H1 (cell line): ENCODE measurements around the gene RPUSD1. TPM values are rescaled to one million over a fixed set of nuclear protein-coding genes. Genes with fewer than 3 reads are reported as not detected.

Experiments used
- CBX5 ChIP-seq: fragments of 300-800, 300-1000 bp; sonication (generic); IDR thresholded peaks from 2 replicates; pipeline ENCODE4 v1.7.1; 2016; ENCODE audit warnings: antibody characterized with exemption, low read length, low read depth
- CHD7 ChIP-seq: fragments of 300-600 bp; sonication (generic); IDR thresholded peaks from 2 replicates; pipeline ENCODE4 v1.7.1; 2012; ENCODE audit warnings: low read length, moderate library complexity, mild to moderate bottlenecking, inconsistent platforms; ENCODE audit not compliant: insufficient replicate concordance
- EZH2 ChIP-seq: fragments of 200-600 bp; sonication (generic); IDR thresholded peaks from 2 replicates; pipeline ENCODE4 v1.7.1; 2012; ENCODE audit warnings: low read depth, mild to moderate bottlenecking, moderate library complexity, low read length, inconsistent platforms; ENCODE audit not compliant: severe bottlenecking
- JUND ChIP-seq: IDR thresholded peaks from 2 replicates; pipeline ENCODE4 v1.6.1; 2011; ENCODE audit warnings: mild to moderate bottlenecking, improper control_type of control experiment, low read length
- KDM4A ChIP-seq: IDR thresholded peaks from one replicate; pipeline ENCODE4 v1.7.1; 2012; ENCODE audit warnings: low read depth, mild to moderate bottlenecking, moderate library complexity, low read length, inconsistent platforms; ENCODE audit not compliant: severe bottlenecking
- POLR2A ChIP-seq, 2 experiments: IDR thresholded peaks; 1 replicate in 1 of 2; 2 replicates in 1 of 2; pipeline ENCODE4 v1.6.1; 2011; ENCODE audit warnings: low read depth in 2 of 2, low read length in 2 of 2, mild to moderate bottlenecking in 2 of 2; ENCODE audit errors: control extremely low read depth in 1 of 2
- polyA plus RNA-seq, 7 experiments: library from polyadenylated mRNA; depleted of rRNA in 3 of 7; stranded (reverse) in 5 of 7; unstranded in 2 of 7; fragments of >200 nt in 5 of 7; fragments of 200-250 nt in 2 of 7; gene quantifications; 1 replicate in 5 of 7; 2 replicates in 1 of 7; 4 replicates in 1 of 7; pipeline versions ENCODE4 v1.2.1 to v1.2.3, GENCODE V29; 2011 to 2013; ENCODE audit warnings: missing spikeins in 2 of 7, mixed read lengths in 2 of 7
- total RNA-seq: library from RNA; stranded (reverse); fragmentation: NEBNext Ultra II Directional; extraction: Animal tissue kit (Norgen Biotek cat#: 25700); gene quantifications from 2 replicates; pipeline ENCODE4 v1.2.1, GENCODE V29; 2021
- TF ChIP-seq, protein P1 (sequence below): IDR thresholded peaks from 2 replicates; pipeline ENCODE4 v1.6.1; 2012; ENCODE audit warnings: inconsistent platforms

The RPUSD1 gene
- total and polyA plus RNA-seq, 2 of the 8 experiments (the other 6 are each of a cell fraction or from before 2014, with no cell fraction given), result 32.2 to 61.8 TPM

- TF ChIP-seq CHD7 (no peak), CBX5 (no peak), JUND (no peak), EZH2 (no peak), KDM4A (no peak), POLR2A (IDR thresholded peaks at IDR 0.05; ENCODE audit: control extremely low read depth in 1 of 2, low read depth in 2 of 2, low read length in 2 of 2) (no peak)
- TF ChIP-seq, protein P1, sequence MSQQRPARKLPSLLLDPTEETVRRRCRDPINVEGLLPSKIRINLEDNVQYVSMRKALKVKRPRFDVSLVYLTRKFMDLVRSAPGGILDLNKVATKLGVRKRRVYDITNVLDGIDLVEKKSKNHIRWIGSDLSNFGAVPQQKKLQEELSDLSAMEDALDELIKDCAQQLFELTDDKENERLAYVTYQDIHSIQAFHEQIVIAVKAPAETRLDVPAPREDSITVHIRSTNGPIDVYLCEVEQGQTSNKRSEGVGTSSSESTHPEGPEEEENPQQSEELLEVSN, result no peak
These were observed 34.7 kb upstream of the RPUSD1 start (continued) for GRCh38 chr16:822909-823297.
